Nephron progenitor cell (in vitro differentiated cells): ENCODE data around the gene ASIC2.

Experiments used
- DNase-seq: peaks from one replicate; pipeline ENCODE4 v3.0.0; 2021
- H3K27ac Mint-ChIP-seq: 2 replicates; pipeline ENCODE4 v1.8.0; 2021; ENCODE audit warnings: mild to moderate bottlenecking, moderate library complexity, mixed read lengths
- H3K27me3 Mint-ChIP-seq: 2 replicates; pipeline ENCODE4 v1.8.0; 2021; ENCODE audit warnings: mild to moderate bottlenecking, low read depth, mixed read lengths; ENCODE audit not compliant: poor library complexity
- H3K36me3 Mint-ChIP-seq: 2 replicates; pipeline ENCODE4 v1.8.0; 2021; ENCODE audit warnings: low read depth, mixed read lengths
- H3K4me1 Mint-ChIP-seq: 2 replicates; pipeline ENCODE4 v1.8.0; 2021; ENCODE audit warnings: mixed read lengths
- H3K4me3 Mint-ChIP-seq: 2 replicates; pipeline ENCODE4 v1.8.0; 2021; ENCODE audit warnings: mild to moderate bottlenecking, moderate library complexity, mixed read lengths
- H3K9me3 Mint-ChIP-seq: 2 replicates; pipeline ENCODE4 v1.8.0; 2021; ENCODE audit warnings: mild to moderate bottlenecking, moderate library complexity, mixed read lengths
- CTCF ChIP-seq: fragments of 200-600 bp; sonication (generic); IDR thresholded peaks from 2 replicates; pipeline ENCODE4 v1.5.0; 2021; ENCODE audit warnings: antibody characterized with exemption

ASIC2 gene

DNA sequence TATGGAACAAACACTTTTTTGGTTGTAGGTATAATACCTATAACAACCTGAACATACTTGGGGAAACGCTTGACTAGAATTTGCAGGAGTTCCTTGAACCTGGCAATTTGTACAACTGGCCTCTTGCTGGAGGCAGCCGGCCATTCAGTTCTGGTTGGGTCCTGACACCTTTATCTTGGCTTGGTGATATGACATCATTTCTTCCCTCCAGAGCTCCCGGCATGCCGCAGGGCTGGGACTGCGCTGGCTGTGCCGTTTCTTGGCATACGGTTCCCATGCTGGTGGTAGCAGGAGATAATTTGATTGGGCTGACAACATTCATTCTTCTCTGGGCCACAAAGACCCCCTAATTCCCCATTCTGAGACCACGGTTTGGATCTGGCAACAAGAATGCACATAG is 87.5 kb downstream of the ASIC2 start:
- Mint-ChIP-seq H3K36me3 (no peaks in the 10 kb centered on the region), H3K27me3 (no peaks in the 10 kb centered on the region), H3K9me3 (no peaks in the 10 kb centered on the region), H3K4me1 (peaks cover 31% of the 10 kb centered on the region), H3K27ac (no peak overlapping the region), H3K4me3 (no peak overlapping the region)
- no peak for TF ChIP-seq CTCF
- no peak for DNase-seq

DNA sequence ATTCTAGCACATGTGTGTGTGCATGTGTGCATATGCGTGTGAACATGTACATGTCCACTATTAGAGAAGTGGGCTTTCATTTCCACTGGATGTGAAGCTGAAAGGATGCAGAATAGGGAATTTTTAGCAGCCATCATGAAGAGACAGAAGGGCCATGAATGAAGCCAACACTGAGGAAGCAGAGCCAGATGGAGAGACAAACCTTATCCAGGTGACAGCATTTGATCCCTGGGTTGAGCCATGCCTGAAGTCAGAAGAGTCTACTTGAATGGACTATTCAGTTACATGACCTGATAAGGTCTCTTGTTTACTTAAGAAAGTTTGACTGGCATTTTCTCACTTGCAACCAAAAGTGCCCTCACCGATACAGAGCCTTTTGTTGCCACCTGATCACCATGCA is 88.4 kb downstream of the ASIC2 start:
- Mint-ChIP-seq H3K36me3 (no peaks in the 10 kb centered on the region), H3K4me1 (peaks cover 23% of the 10 kb centered on the region), H3K27me3 (no peaks in the 10 kb centered on the region), H3K9me3 (no peaks in the 10 kb centered on the region), H3K27ac (no peak overlapping the region), H3K4me3 (no peak overlapping the region)
- DNase-seq: no peak
- TF ChIP-seq CTCF: no peak

DNA sequence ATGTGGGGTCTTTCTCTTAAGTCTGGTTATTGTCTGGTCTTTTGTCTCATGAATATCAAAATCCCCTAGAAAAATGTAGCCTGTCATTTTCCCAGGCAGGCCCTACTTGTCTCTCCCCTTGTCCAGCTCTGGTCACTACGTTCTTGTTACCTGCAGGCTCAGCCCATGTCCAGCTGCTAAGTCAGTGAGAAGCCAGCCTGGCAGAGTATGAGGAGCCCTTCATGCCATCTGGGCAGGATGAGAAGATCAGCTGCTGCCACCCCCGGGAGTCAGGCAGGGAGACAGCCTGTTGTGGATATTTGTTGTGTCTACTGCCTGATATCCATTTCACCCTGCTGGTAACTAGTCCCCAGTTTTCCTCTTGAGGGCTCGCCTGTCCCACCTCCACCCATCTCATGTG is 88.9 kb downstream of the ASIC2 start:
- Mint-ChIP-seq H3K4me1 (peaks cover 20% of the 10 kb centered on the region), H3K9me3 (no peaks in the 10 kb centered on the region), H3K27me3 (no peaks in the 10 kb centered on the region)

DNA sequence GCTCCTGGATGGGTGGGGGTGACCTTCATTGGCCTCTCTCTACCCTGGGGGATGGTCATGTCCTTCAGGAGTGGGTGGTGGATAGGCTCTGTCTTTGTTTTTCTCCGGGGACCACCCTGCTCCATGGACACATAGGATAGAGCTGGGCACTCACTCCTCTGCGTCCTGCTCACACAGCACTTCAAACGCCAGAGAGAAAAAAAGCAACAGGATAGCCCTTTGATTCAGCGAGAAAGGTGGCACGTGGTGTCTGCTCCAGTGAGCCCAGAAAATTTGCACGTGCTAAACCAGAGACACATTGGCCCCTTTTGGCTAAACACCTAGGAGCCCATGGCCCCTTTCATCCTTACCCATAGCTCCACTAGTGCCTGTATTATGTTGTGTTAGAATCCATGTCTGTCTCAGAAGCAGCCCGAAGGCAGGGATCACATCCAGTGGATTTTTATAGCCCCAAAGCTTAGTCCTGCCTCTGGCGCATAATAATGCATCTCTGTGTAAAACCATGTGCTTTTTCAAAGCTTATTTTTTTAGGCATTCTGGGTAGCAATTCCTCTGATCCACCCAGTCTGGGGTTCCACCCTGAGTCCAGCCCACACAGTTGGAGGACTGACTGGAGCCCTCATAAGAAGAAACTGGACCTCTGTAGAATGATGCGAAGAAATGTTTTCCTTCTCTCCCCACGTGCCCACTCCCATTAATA is 90.1 kb downstream of the ASIC2 start:
- Mint-ChIP-seq H3K27ac (no peak overlapping the region), H3K36me3 (no peaks in the 10 kb centered on the region), H3K4me1 (peaks cover 20% of the 10 kb centered on the region), H3K9me3 (no peaks in the 10 kb centered on the region), H3K4me3 (no peak overlapping the region), H3K27me3 (no peaks in the 10 kb centered on the region)
- DNase-seq: no peak
- TF ChIP-seq CTCF: no peak

More for the DNA sequence above, 88.9 kb downstream of the ASIC2 start:
- no peaks in the 10 kb centered on the region for H3K36me3 Mint-ChIP-seq
- no peak for DNase-seq
- TF ChIP-seq CTCF: no peak
- H3K27ac Mint-ChIP-seq: no peak overlapping the region
- H3K4me3 Mint-ChIP-seq: no peak overlapping the region

DNA sequence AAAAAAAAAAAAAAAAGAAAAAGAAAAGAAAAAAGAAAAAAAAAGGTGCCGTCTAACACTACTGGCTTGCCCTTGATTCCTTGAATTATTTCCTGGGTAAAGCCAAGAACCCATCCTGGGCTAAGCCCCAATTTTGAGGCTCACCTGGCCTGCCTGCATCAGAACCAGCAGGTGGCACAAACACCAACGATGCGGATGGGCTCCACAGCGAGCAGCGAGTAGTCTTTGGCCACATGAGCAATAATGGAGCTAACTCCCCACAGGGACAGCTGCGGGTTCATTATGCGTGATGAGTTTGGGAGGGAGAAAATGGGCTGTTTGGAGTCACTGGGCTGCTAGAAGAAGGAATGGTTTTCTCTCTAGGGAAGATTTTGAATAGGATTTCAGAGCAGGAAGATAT is 91.1 kb downstream of the ASIC2 start:
- Mint-ChIP-seq H3K36me3 (no peaks in the 10 kb centered on the region), H3K27ac (no peak overlapping the region), H3K4me3 (no peak overlapping the region), H3K27me3 (no peaks in the 10 kb centered on the region), H3K9me3 (no peaks in the 10 kb centered on the region), H3K4me1 (peaks cover 20% of the 10 kb centered on the region)
- no peak for DNase-seq
- no peak for TF ChIP-seq CTCF

DNA sequence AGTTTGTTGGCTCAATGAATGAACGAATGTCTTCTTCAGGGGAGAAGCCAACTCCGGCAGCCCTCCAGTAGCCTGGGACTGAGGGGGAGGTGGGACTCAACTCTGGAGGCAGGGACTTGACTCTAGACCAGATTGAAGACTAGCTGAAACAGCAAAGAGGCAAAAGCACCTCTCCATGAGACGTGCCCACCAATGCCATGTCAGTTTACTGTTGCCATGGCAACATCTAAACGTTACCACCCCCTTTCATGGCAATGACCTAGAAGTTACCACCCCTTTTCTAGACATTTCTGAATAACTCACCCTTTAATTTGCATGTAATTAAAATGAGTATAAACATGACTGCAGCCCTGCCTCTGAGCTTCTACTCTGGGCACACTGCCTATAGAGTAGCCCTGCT is 91.8 kb downstream of the ASIC2 start:
- peaks cover 20% of the 10 kb centered on the region for H3K4me1 Mint-ChIP-seq
- H3K9me3 Mint-ChIP-seq: no peaks in the 10 kb centered on the region
- H3K27ac Mint-ChIP-seq: peak overlapping the region; percentile 11
- no peaks in the 10 kb centered on the region for H3K36me3 Mint-ChIP-seq
- H3K27me3 Mint-ChIP-seq: peaks cover under 1% of the 10 kb centered on the region
- no peak for DNase-seq
- TF ChIP-seq CTCF: no peak
- no peak overlapping the region for H3K4me3 Mint-ChIP-seq
